Chondrocyte (in vitro differentiated cells): Measurements from ENCODE around the gene FAM53C. TPM values are rescaled to one million over a fixed set of nuclear protein-coding genes. Genes with fewer than 3 reads are reported as not detected.
A peak's percentile ranks its signal among the peaks of the same experiment; 100 is the strongest.

ENCODE experiments used
- DNase-seq: peaks from one replicate; pipeline ENCODE4 v3.0.0; 2021; ENCODE audit warnings: mixed read lengths, low spot score
- H3K27ac Mint-ChIP-seq: one replicate; pipeline ENCODE4 v1.8.0; 2021; ENCODE audit warnings: mild to moderate bottlenecking, moderate library complexity, mixed read lengths; ENCODE audit not compliant: unreplicated experiment
- H3K27me3 Mint-ChIP-seq: 2 replicates; pipeline ENCODE4 v1.8.0; 2021; ENCODE audit warnings: low read depth, mixed read lengths
- H3K36me3 Mint-ChIP-seq: 2 replicates; pipeline ENCODE4 v1.8.0; 2021; ENCODE audit warnings: low read depth, mixed read lengths
- H3K4me1 Mint-ChIP-seq: 2 replicates; pipeline ENCODE4 v1.8.0; 2021; ENCODE audit warnings: low read depth, mild to moderate bottlenecking, mixed read lengths
- H3K4me3 Mint-ChIP-seq: one replicate; pipeline ENCODE4 v1.8.0; 2021; ENCODE audit warnings: mild to moderate bottlenecking, moderate library complexity, mixed read lengths; ENCODE audit not compliant: unreplicated experiment
- H3K9me3 Mint-ChIP-seq: 2 replicates; pipeline ENCODE4 v1.8.0; 2021; ENCODE audit warnings: low read depth, mixed read lengths
- long read RNA-seq: library from polyadenylated mRNA; stranded (forward); transcript quantifications from one replicate; pipeline ENCODE4 v2.0.0, GENCODE V29; 2021
- total RNA-seq: library from RNA; stranded (reverse); gene quantifications from 3 replicates; pipeline ENCODE4 v1.2.1, GENCODE V29; 2021
- TF ChIP-seq, protein P1 (sequence below): fragments of 200-600 bp; sonication (generic); IDR thresholded peaks from 2 replicates; pipeline ENCODE4 v1.5.0; 2021; ENCODE audit warnings: antibody characterized with exemption, mild to moderate bottlenecking, moderate library complexity

FAM53C gene
- total RNA-seq, result 34.3 to 34.8 TPM (median 34.7 TPM) in 3 replicates
- long read RNA-seq, full-length matches to known transcripts, result 50 of 73 reads
- long read RNA-seq, partial matches to known transcripts, result 20 of 73 reads
- long read RNA-seq, other reads (novel, unspliced or antisense), result 3 of 73 reads

DNA sequence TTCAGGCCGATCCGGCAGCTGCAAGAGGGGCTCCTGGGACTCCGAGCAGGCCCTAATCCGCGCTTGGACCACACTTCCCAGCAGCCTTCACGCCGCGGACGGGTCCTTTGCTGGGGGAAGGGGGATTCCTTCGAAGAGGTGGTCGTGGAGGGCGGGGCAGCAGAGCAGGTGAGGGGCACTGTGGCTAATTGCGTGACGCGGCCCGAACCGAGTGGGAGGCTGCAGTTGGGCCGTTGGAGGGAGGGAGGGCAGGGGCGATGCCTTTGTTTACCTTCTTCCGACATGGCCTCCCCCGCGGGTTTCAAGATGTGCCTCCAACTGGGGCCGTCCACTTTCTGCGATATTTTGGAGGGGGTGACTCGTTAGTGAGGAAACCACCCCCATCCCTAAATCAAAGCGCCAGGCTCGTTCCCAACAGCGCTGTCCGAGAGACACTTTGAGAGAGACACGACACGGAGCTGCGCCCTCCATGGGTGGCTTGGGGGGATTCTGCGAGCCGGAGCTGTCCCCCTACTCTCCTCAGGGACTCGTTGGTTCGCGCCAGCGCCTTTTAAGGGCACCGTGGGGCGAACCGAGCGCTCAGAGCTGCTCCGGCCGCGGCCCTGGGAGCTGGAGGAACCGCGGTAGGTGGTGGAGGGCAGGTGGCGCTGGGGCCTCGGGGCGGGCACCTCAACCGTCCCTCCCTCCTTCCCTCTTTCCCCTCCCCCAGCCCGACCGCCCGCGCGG lies at the start of gene FAM53C:
FAM53C (plus strand) TSS at position 582 of the 726 bp plus-strand sequence. CDS start 3,070 bp downstream, outside the sequence.
- TF ChIP-seq, protein P1, sequence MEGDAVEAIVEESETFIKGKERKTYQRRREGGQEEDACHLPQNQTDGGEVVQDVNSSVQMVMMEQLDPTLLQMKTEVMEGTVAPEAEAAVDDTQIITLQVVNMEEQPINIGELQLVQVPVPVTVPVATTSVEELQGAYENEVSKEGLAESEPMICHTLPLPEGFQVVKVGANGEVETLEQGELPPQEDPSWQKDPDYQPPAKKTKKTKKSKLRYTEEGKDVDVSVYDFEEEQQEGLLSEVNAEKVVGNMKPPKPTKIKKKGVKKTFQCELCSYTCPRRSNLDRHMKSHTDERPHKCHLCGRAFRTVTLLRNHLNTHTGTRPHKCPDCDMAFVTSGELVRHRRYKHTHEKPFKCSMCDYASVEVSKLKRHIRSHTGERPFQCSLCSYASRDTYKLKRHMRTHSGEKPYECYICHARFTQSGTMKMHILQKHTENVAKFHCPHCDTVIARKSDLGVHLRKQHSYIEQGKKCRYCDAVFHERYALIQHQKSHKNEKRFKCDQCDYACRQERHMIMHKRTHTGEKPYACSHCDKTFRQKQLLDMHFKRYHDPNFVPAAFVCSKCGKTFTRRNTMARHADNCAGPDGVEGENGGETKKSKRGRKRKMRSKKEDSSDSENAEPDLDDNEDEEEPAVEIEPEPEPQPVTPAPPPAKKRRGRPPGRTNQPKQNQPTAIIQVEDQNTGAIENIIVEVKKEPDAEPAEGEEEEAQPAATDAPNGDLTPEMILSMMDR, result peak; percentile 12
- DNase-seq, result peak; percentile 97
- peak within 1 kb of the TSS; percentile 86 for H3K4me3 Mint-ChIP-seq
- H3K4me1 Mint-ChIP-seq, result peaks cover 36% of the 10 kb centered on the region
- H3K9me3 Mint-ChIP-seq, result no peaks in the 10 kb centered on the region
- H3K36me3 Mint-ChIP-seq, result peaks cover 4% of the 10 kb centered on the region
- H3K27ac Mint-ChIP-seq, result peak within 1 kb of the TSS; percentile 99
- H3K27me3 Mint-ChIP-seq, result no peaks in the 10 kb centered on the region

DNA sequence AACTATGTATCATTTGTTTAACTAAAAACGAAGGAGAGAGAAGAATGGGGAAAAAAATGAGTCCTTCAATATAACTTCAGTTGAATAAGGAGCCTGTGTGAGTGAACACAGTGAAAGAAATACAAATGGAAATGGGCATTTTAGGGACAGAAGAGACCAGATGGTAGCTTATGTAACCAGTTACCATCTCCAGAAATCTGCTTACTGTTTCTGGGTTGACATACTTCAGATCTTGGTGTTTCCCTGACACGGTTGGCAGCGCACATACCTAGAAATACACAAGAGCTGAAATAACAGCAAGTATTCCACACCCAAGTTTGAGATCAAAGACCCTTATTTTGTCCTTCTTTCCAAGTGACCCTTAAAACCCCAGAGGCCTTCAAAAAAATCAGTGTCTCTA lies 48.8 kb upstream of the FAM53C start:
- Mint-ChIP-seq H3K4me1 (no peaks in the 10 kb centered on the region), H3K27me3 (no peaks in the 10 kb centered on the region), H3K9me3 (no peaks in the 10 kb centered on the region), H3K27ac (no peak overlapping the region), H3K4me3 (no peak overlapping the region), H3K36me3 (no peaks in the 10 kb centered on the region)
- TF ChIP-seq, protein P1, result no peak
- DNase-seq, result no peak

DNA sequence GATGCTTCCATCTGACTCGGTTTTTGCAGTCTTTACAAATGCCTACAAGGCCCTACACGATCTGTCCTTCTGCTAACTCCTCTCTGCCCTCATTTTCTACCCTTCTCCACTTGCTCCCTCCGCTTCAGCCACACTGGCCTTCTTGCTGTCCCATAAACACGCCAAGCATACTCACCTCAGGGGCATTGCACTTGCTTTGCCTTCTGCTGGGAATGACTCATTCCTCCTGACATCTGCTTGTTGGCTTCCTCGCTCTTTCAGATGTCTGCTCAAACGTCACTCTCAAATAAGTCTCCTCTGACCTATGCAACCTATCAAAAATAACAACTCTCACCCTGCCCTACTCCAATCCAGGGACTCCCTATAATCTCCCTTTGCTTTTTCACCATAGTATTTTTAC lies 34.7 kb upstream of the FAM53C start:
- H3K36me3 Mint-ChIP-seq, result peaks cover 6% of the 10 kb centered on the region
- H3K4me3 Mint-ChIP-seq, result no peak overlapping the region
- TF ChIP-seq, protein P1, result no peak
- H3K27me3 Mint-ChIP-seq, result no peaks in the 10 kb centered on the region
- DNase-seq, result no peak
- peaks cover 9% of the 10 kb centered on the region for H3K9me3 Mint-ChIP-seq
- H3K4me1 Mint-ChIP-seq, result no peaks in the 10 kb centered on the region
- H3K27ac Mint-ChIP-seq, result peak overlapping the region; percentile 17

DNA sequence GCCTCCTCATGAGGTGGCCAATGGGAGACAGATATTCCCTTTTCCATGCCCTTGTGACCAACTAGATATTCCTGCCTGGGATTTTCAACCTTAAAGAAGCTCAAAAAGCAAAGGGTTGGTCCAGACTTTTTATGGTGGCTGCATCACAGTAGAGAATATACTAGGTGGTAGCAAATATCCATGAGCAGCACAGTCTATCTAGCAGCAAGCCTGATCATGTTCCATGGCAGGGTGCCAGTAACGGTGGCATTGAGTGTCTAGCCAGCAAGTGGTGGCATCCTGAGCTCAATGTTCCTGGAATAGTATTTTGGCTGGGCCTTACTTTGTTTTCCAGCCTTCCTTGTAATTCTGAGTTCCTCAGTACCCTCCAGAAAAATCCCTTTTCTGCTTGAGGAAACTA lies 32.3 kb upstream of the FAM53C start:
- Mint-ChIP-seq H3K4me1 (no peaks in the 10 kb centered on the region), H3K27me3 (no peaks in the 10 kb centered on the region), H3K9me3 (no peaks in the 10 kb centered on the region), H3K4me3 (no peak overlapping the region), H3K27ac (no peak overlapping the region), H3K36me3 (no peaks in the 10 kb centered on the region)
- TF ChIP-seq, protein P1, result no peak
- DNase-seq, result no peak

DNA sequence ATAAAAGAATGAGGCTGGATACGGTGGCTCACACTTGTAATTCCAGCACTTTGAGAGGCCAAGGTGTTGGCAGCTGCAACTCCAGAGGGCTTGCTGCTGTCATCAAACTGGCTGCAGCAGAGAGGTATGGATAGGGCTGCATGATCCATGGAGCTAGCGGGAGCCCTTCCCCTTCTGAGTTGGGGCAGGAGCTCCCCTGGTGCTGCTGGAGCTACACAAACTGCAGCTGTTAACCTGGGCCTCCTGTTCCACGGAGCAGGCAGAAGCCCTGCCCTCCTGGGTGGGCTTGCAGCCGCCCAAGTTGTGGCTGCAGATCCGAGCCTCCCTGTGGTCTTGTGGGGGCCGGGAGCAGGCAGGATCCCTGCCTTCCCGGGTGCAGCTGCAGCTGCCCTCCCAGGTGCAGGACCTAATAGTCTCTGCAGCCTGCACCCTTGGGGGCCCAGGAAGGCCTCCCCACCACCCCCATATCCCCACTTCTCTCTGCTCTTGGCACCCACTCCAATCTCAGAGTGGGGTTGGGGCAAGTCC lies 22.3 kb upstream of the FAM53C start:
- no peak for DNase-seq
- no peaks in the 10 kb centered on the region for H3K9me3 Mint-ChIP-seq
- peaks cover 2% of the 10 kb centered on the region for H3K36me3 Mint-ChIP-seq
- no peaks in the 10 kb centered on the region for H3K27me3 Mint-ChIP-seq
- no peak overlapping the region for H3K4me3 Mint-ChIP-seq
- H3K27ac Mint-ChIP-seq, result no peak overlapping the region
- H3K4me1 Mint-ChIP-seq, result no peaks in the 10 kb centered on the region
- TF ChIP-seq, protein P1, result no peak
